Measurements from ENCODE around the gene REC8. TPM values are rescaled to one million over a fixed set of nuclear protein-coding genes. Genes with fewer than 3 reads are reported as not detected.
A peak's percentile ranks its signal among the peaks of the same experiment; 100 is the strongest.

REC8 gene
- total and polyA plus RNA-seq, 10 of the 15 experiments (the other 5 are each of a cell fraction or from before 2014, with no cell fraction given) = 4.2 to 76.9 (median 29.1) TPM

DNA sequence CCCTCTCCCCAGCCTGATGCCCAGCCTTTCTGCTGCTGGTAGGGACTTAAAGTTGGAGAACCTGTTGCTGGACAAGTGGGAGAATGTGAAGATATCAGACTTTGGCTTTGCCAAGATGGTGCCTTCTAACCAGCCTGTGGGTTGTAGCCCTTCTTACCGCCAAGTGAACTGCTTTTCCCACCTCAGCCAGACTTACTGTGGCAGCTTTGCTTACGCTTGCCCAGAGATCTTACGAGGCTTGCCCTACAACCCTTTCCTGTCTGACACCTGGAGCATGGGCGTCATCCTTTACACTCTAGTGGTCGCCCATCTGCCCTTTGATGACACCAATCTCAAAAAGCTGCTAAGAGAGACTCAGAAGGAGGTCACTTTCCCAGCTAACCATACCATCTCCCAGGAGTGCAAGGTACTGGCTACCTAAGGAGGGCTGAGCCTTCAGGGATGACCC lies 35.2 kb downstream of the REC8 start:
- H4K20me1 ChIP-seq (ENCODE audit: control insufficient read depth, insufficient read depth) = 0 out of 2 replicates have a peak, but pooled peaks cover 3% of the 10 kb centered on the region
- TF ChIP-seq FOXK2 (IDR thresholded peaks at IDR 0.05) (no peak), RELA (IDR thresholded peaks at IDR 0.05; ENCODE audit: borderline replicate concordance, partially characterized antibody) (no peak), BHLHE40 (IDR thresholded peaks at IDR 0.05; ENCODE audit: borderline replicate concordance in 1 of 2, low read depth in 2 of 2, low read length in 1 of 2) (no peak), IKZF1 (conservative IDR thresholded peaks at IDR 0.05) (no peak), NFYB (IDR thresholded peaks at IDR 0.05; ENCODE audit: insufficient read depth, low read depth, low read length) (no peak)
- intact Hi-C loops (cut with micrococcal nuclease; ENCODE audit: unreplicated experiment) (no loop called here), in situ Hi-C loops (cut with MboI) (no loop called here)
- no peak; the same call in 2 of the 3 replicates for ATAC-seq
- ChIA-PET CTCF (interaction anchor here (1.1 kb wide), 1 partner anchor 171 kb away, joined by 3 read pairs; no protein-coding TSS in a partner anchor), POLR2A (interaction anchor here (0.6 to 1.6 kb wide), 4 partner anchors 11 to 59 kb away, joined by 3 to 11 read pairs (median 4); partner anchors contain the start of genes RNF31 and TM9SF1), RAD21 (ENCODE audit: unreplicated experiment) (no interaction called here), SMC1A (ENCODE audit: uncharacterized antibody, unreplicated experiment) (no interaction called here)
- peaks cover 3 to 36% of the 10 kb centered on the region in 2 experiments; a peak in 3 of 4 replicates for H3K36me3 ChIP-seq (ENCODE audit: control insufficient read depth in 2 of 2, insufficient read depth in 2 of 2, low read length in 1 of 2)
- H2AFZ ChIP-seq (ENCODE audit: control insufficient read depth, low read depth, low read length) = no peak overlapping the region
- H3K4me3 ChIP-seq = no peak overlapping the region
- H3K9ac ChIP-seq (ENCODE audit: control insufficient read depth, insufficient read depth, low read length) = no peak overlapping the region
- H3K27ac ChIP-seq (ENCODE audit: control insufficient read depth, insufficient read depth) = no peak overlapping the region
- H3K4me2 ChIP-seq (ENCODE audit: control insufficient read depth, insufficient read depth) = no peak overlapping the region
- no peak for DNase-seq (ENCODE audit: low read depth, low spot score)
- WGBS (ENCODE audit: insufficient coverage, insufficient replicate concordance, low lambda C conversion rate, missing lambda C conversion rate) = 88% methylated on average over 5 of the region's 5 CpGs
- BruUV-seq (replicated peaks) = no TSS peak
- no peak for FAIRE-seq
- H3K9me3 ChIP-seq (replicated peaks; ENCODE audit: control insufficient read depth, insufficient read depth, low read length) = peaks cover 3% of the 10 kb centered on the region; the same call in 2 of the 3 replicates
- peaks cover 10% of the 10 kb centered on the region for H3K79me2 ChIP-seq (ENCODE audit: control insufficient read depth, insufficient read depth, low read length)
- peaks cover 3% of the 10 kb centered on the region for H3K4me1 ChIP-seq (ENCODE audit: control insufficient read depth, insufficient read depth, low read length)
- H3K27me3 ChIP-seq (replicated peaks in 1 of 2; ENCODE audit: control insufficient read depth in 2 of 2, insufficient read depth in 2 of 2, low read length in 1 of 2) = no peaks in the 10 kb centered on the region

DNA sequence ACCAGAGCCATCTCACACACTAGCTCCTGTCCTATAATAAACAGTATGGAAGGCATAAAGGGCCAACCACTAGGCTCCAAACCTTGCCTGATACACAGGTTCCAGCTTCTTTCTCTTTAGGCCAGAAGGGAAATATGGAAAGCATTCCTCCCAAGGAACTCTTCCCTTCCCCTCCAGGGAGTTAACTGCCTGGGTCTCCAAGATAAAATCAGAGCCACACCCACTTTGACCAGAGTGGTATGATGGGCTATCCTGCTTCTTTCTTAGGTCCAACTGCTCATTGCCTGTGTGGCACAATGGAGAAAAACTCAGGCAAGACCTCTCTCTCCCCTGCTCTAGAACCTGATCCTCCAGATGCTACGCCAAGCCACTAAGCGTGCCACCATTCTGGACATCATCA lies 35.7 kb downstream of the REC8 start:
- Histone ChIP-seq H3K36me3 (ENCODE audit: control insufficient read depth in 2 of 2, insufficient read depth in 2 of 2, low read length in 1 of 2) (peaks cover 3 to 36% of the 10 kb centered on the region in 2 experiments; a peak in 3 of 4 replicates), H3K4me1 (ENCODE audit: control insufficient read depth, insufficient read depth, low read length) (peaks cover 3% of the 10 kb centered on the region), H2AFZ (ENCODE audit: control insufficient read depth, low read depth, low read length) (no peak overlapping the region), H3K4me2 (ENCODE audit: control insufficient read depth, insufficient read depth) (no peak overlapping the region), H3K4me3 (no peak overlapping the region), H3K27ac (ENCODE audit: control insufficient read depth, insufficient read depth) (no peak overlapping the region), H3K9me3 (replicated peaks; ENCODE audit: control insufficient read depth, insufficient read depth, low read length) (peaks cover 3% of the 10 kb centered on the region; the same call in 2 of the 3 replicates), H3K27me3 (replicated peaks in 1 of 2; ENCODE audit: control insufficient read depth in 2 of 2, insufficient read depth in 2 of 2, low read length in 1 of 2) (no peaks in the 10 kb centered on the region), H3K79me2 (ENCODE audit: control insufficient read depth, insufficient read depth, low read length) (peaks cover 14% of the 10 kb centered on the region), H4K20me1 (ENCODE audit: control insufficient read depth, insufficient read depth) (0 out of 2 replicates have a peak, but pooled peaks cover 3% of the 10 kb centered on the region), H3K9ac (ENCODE audit: control insufficient read depth, insufficient read depth, low read length) (no peak overlapping the region)
- in situ Hi-C loops (cut with MboI) (no loop called here), intact Hi-C loops (cut with micrococcal nuclease; ENCODE audit: unreplicated experiment) (no loop called here)
- ChIA-PET CTCF (interaction anchor here (1.0 kb wide), 1 partner anchor 90 kb away, joined by 3 read pairs; no protein-coding TSS in a partner anchor), SMC1A (ENCODE audit: uncharacterized antibody, unreplicated experiment) (no interaction called here), RAD21 (ENCODE audit: unreplicated experiment) (no interaction called here), POLR2A (interaction anchor here (1.0 to 1.6 kb wide), 3 partner anchors 12 to 60 kb away, joined by 3 to 11 read pairs (median 4); partner anchors contain the start of genes RNF31 and TM9SF1)
- no peak for FAIRE-seq
- no TSS peak for BruUV-seq (replicated peaks)
- TF ChIP-seq POLR2AphosphoS5 (IDR thresholded peaks at IDR 0.05; ENCODE audit: low read length) (0 out of 2 replicates have a peak, but pooled peaks have one; percentile 15), BRCA1 (IDR thresholded peaks at IDR 0.05; ENCODE audit: low read depth, low read length) (no peak)
- ATAC-seq = no peak
- 100% methylated on average over 2 of the region's 2 CpGs for WGBS (ENCODE audit: insufficient coverage, insufficient replicate concordance, low lambda C conversion rate, missing lambda C conversion rate)
- DNase-seq (ENCODE audit: low read depth, low spot score) = no peak
